Endothelial cell (in vitro differentiated cells): Measurements from ENCODE around the gene GALNT1. TPM values are rescaled to one million over a fixed set of nuclear protein-coding genes. Genes with fewer than 3 reads are reported as not detected.

Experiments
- DNase-seq: peaks from one replicate; pipeline ENCODE4 v3.0.0; 2021; ENCODE audit warnings: low spot score
- H3K27ac Mint-ChIP-seq: one replicate; pipeline ENCODE4 v1.8.0; 2021; ENCODE audit warnings: mixed read lengths, inconsistent platforms; ENCODE audit not compliant: unreplicated experiment
- H3K27me3 Mint-ChIP-seq: one replicate; pipeline ENCODE4 v1.8.0; 2021; ENCODE audit warnings: mild to moderate bottlenecking, moderate library complexity, mixed read lengths, inconsistent platforms; ENCODE audit not compliant: unreplicated experiment
- H3K36me3 Mint-ChIP-seq: one replicate; pipeline ENCODE4 v1.8.0; 2021; ENCODE audit warnings: mild to moderate bottlenecking, low read depth, mixed read lengths, inconsistent platforms; ENCODE audit not compliant: unreplicated experiment
- H3K4me1 Mint-ChIP-seq: one replicate; pipeline ENCODE4 v1.8.0; 2021; ENCODE audit warnings: mild to moderate bottlenecking, mixed read lengths, inconsistent platforms; ENCODE audit not compliant: unreplicated experiment
- H3K4me3 Mint-ChIP-seq: one replicate; pipeline ENCODE4 v1.8.0; 2021; ENCODE audit warnings: mild to moderate bottlenecking, mixed read lengths, inconsistent platforms; ENCODE audit not compliant: unreplicated experiment
- H3K9me3 Mint-ChIP-seq: one replicate; pipeline ENCODE4 v1.8.0; 2021; ENCODE audit warnings: mixed read lengths, inconsistent platforms; ENCODE audit not compliant: unreplicated experiment
- total RNA-seq: library from RNA; stranded (reverse); fragmentation: NEBNext Ultra II Directional; extraction: Animal tissue kit (Norgen Biotek cat#: 25700); gene quantifications from one replicate; pipeline ENCODE4 v1.2.1, GENCODE V29; 2021; ENCODE audit not compliant: unreplicated experiment
- TF ChIP-seq, protein P1 (sequence below): fragments of 200-600 bp; sonication (generic); IDR thresholded peaks from one replicate; pipeline ENCODE4 v1.5.0; 2021; ENCODE audit warnings: antibody characterized with exemption; ENCODE audit not compliant: unreplicated experiment

GALNT1 gene
- total RNA-seq, 1 donor from 2014 or later: 174 TPM

DNA sequence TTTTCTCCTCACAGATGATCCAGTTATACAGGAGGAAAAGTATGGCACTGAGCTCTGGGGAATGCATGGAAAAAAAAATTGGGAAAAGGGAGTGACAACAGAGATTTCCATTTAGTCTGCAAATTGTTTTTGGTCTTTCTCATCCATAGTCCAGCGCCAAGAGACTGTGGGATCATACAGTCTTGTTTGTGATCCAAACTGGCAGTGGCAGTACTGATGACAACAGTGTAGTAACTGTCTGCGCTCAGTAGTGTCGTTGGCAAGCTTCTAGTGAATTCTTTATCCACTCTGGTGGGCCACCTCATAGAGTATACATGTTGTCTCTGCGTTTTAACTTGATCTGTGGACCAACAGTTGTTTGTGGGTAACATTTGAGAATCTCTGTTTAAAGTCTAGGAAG lies 37.9 kb downstream of the GALNT1 start:
- peaks cover 47% of the 10 kb centered on the region for H3K4me1 Mint-ChIP-seq
- H3K27ac Mint-ChIP-seq: peak overlapping the region; percentile 58
- no peak overlapping the region for H3K4me3 Mint-ChIP-seq
- no peaks in the 10 kb centered on the region for H3K27me3 Mint-ChIP-seq
- H3K9me3 Mint-ChIP-seq: no peaks in the 10 kb centered on the region
- TF ChIP-seq, protein P1, sequence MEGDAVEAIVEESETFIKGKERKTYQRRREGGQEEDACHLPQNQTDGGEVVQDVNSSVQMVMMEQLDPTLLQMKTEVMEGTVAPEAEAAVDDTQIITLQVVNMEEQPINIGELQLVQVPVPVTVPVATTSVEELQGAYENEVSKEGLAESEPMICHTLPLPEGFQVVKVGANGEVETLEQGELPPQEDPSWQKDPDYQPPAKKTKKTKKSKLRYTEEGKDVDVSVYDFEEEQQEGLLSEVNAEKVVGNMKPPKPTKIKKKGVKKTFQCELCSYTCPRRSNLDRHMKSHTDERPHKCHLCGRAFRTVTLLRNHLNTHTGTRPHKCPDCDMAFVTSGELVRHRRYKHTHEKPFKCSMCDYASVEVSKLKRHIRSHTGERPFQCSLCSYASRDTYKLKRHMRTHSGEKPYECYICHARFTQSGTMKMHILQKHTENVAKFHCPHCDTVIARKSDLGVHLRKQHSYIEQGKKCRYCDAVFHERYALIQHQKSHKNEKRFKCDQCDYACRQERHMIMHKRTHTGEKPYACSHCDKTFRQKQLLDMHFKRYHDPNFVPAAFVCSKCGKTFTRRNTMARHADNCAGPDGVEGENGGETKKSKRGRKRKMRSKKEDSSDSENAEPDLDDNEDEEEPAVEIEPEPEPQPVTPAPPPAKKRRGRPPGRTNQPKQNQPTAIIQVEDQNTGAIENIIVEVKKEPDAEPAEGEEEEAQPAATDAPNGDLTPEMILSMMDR: no peak
- DNase-seq: no peak
- no peaks in the 10 kb centered on the region for H3K36me3 Mint-ChIP-seq

- peak overlapping the region; percentile 58 for H3K27ac Mint-ChIP-seq
- no peaks in the 10 kb centered on the region for H3K27me3 Mint-ChIP-seq
- H3K36me3 Mint-ChIP-seq: peaks cover under 1% of the 10 kb centered on the region
- H3K4me1 Mint-ChIP-seq: peaks cover 47% of the 10 kb centered on the region
- no peaks in the 10 kb centered on the region for H3K9me3 Mint-ChIP-seq
- H3K4me3 Mint-ChIP-seq: peak overlapping the region; percentile 11
- TF ChIP-seq, protein P1: no peak
- no peak for DNase-seq
Measured at GRCh38 chr18:35619941-35620340, 38.4 kb downstream of the GALNT1 start.

DNA sequence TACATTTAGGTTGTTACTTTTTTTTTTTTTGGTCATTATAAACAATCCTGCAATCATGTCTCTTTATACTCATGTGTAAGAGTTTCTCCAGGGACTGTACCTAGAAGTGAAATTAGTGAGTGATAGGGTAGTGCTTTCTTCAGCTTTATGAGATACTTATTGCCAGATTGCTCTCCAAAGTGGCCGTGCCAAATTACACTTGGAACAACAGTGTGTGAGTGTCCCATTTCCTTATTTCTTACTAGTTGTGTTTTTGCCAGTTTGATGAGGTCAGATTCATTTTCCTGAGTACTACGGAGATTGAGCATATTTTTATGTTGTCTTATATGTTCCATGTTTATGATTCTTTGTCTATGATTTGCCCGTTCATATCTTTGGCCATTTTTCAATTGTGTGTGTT lies 39.2 kb downstream of the GALNT1 start:
- Mint-ChIP-seq H3K27me3 (no peaks in the 10 kb centered on the region), H3K4me1 (peaks cover 40% of the 10 kb centered on the region), H3K9me3 (no peaks in the 10 kb centered on the region), H3K36me3 (peaks cover 8% of the 10 kb centered on the region), H3K4me3 (no peak overlapping the region), H3K27ac (peak overlapping the region; percentile 33)
- TF ChIP-seq, protein P1: no peak
- no peak for DNase-seq

- Mint-ChIP-seq H3K4me3 (no peak overlapping the region), H3K27me3 (peaks cover 2% of the 10 kb centered on the region), H3K4me1 (peaks cover 40% of the 10 kb centered on the region), H3K36me3 (peaks cover 31% of the 10 kb centered on the region), H3K27ac (peak overlapping the region; percentile 91), H3K9me3 (peaks cover 11% of the 10 kb centered on the region)
- no peak for DNase-seq
- TF ChIP-seq, protein P1: no peak
Measured at GRCh38 chr18:35623255-35623654, 41.7 kb downstream of the GALNT1 start.

DNA sequence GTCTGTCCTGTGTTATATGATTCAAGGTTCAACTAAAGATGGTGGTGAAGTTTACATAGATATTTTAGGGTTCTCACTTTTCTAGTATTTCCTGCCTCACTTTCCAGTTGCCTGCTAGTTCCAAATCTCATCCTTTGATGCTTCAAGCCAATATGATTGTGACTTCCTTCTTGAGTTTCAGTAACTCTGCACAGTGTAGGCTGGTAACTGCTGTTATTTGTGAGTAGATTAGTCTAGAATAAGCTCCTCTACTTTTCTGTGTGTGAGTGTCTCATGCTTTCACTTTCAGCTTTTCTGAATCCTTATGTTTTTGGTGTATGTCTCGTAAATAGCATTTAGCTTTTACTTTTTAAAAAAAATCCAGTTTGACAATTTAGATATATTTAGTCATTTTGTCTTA lies 42.6 kb downstream of the GALNT1 start:
- Mint-ChIP-seq H3K4me3 (no peak overlapping the region), H3K9me3 (peaks cover 16% of the 10 kb centered on the region), H3K4me1 (peaks cover 39% of the 10 kb centered on the region), H3K27ac (peak overlapping the region; percentile 91), H3K27me3 (peaks cover 2% of the 10 kb centered on the region), H3K36me3 (peaks cover 39% of the 10 kb centered on the region)
- DNase-seq: no peak
- TF ChIP-seq, protein P1: no peak
